Right lobe of liver (tissue), 6 donors: Measurements from ENCODE around the gene PACRG. TPM values are rescaled to one million over a fixed set of nuclear protein-coding genes. Genes with fewer than 3 reads are reported as not detected.

Source experiments
- ATAC-seq, 4 donors: fragments of 200-7000 bp; cut with Tn5 transposase; one replicate each; pipeline ENCODE4 v1.9.1; 2020; ENCODE audit warnings: mild to moderate bottlenecking in 4 of 4, moderate library complexity in 4 of 4
- DNase-seq, 3 donors: peaks; one replicate each; pipeline ENCODE4 v3.0.0-alpha.2; 2020
- H3K27ac ChIP-seq, 3 donors: fragments of 200-600 bp; one replicate each; pipeline ENCODE4 v1.8.0; 2022
- H3K27me3 ChIP-seq, 2 donors: fragments of 200-600 bp; one replicate each; pipeline ENCODE4 v1.8.0; 2022
- H3K36me3 ChIP-seq, 4 donors: fragments of 200-600 bp; sonication (generic) in 1 of 4; one replicate each; pipeline versions ENCODE4 v1.5.1 to v1.8.0; 2017 to 2022; ENCODE audit warnings: control low read depth in 1 of 4
- H3K4me1 ChIP-seq, 4 donors: fragments of 200-600 bp; sonication (generic) in 1 of 4; one replicate each; pipeline versions ENCODE4 v1.5.1 to v1.8.0; 2017 to 2022; ENCODE audit warnings: control low read depth in 1 of 4
- H3K4me3 ChIP-seq, 3 donors: fragments of 200-600 bp; one replicate each; pipeline ENCODE4 v1.8.0; 2022
- H3K9me3 ChIP-seq, 4 donors: fragments of 200-600 bp; sonication (generic) in 1 of 4; one replicate each; pipeline versions ENCODE4 v1.5.1 to v1.8.0; 2017 to 2022; ENCODE audit warnings: control low read depth in 1 of 4
- POLR2A ChIP-seq: fragments of 450-650 bp; IDR thresholded peaks from one replicate; pipeline ENCODE4 v1.6.1; 2017; ENCODE audit warnings: antibody characterized with exemption, mild to moderate bottlenecking
- WGBS: methylation state at CpG from one replicate; pipeline ENCODE4 v1.1.6; 2018; ENCODE audit warnings: low coverage, low lambda C conversion rate; ENCODE audit not compliant: insufficient coverage; ENCODE audit errors: missing lambda C conversion rate; 5-methylcytosine and 5-hydroxymethylcytosine counted together
- intact Hi-C, 2 donors: fragments of 100-400 bp; cut with DNase I; formaldehyde crosslinking; loops; one replicate each; pipeline versions ENCODE4 v1.11.2 to v1.14.1; 2022
- total RNA-seq, 6 experiments: library from RNA; depleted of rRNA in 2 of 6; stranded (reverse); fragments of >200 nt in 2 of 6; fragmentation: NEBNext Ultra II Directional in 3 of 6; extraction: Animal tissue kit (Norgen Biotek cat#: 25700) in 3 of 6; gene quantifications; one replicate each; pipeline versions ENCODE4 v1.1.0 to v1.2.4, GENCODE V29; 2016 to 2023
- TF ChIP-seq, protein P1 (sequence below), 4 donors: fragments of 200-600 bp in 3 of 4; fragments of 450-650 bp in 1 of 4; IDR thresholded peaks; one replicate each; pipeline versions ENCODE4 v1.5.1 to v1.8.0; 2016 to 2022; ENCODE audit warnings: antibody characterized with exemption in 4 of 4, mild to moderate bottlenecking in 2 of 4
- donor health status: DM: no; HTN: yes; CAD: no.
- donor health status: DM: no; HTN: no; CAD: no.
- donor health status: DM: no; HTN: no; CAD: no.
- donor health status: DM: no; HTN: yes; CAD: no.
- donor health status: DM: no; HTN: yes; CAD: no.

Gene PACRG
- total RNA-seq, 6 experiments from 2014 or later: 0.25 to 5.3 (median 2.7) TPM

GRCh38 chr6:162857326-162857725 is 129.6 kb downstream of the PACRG start:
- TF ChIP-seq, protein P1, sequence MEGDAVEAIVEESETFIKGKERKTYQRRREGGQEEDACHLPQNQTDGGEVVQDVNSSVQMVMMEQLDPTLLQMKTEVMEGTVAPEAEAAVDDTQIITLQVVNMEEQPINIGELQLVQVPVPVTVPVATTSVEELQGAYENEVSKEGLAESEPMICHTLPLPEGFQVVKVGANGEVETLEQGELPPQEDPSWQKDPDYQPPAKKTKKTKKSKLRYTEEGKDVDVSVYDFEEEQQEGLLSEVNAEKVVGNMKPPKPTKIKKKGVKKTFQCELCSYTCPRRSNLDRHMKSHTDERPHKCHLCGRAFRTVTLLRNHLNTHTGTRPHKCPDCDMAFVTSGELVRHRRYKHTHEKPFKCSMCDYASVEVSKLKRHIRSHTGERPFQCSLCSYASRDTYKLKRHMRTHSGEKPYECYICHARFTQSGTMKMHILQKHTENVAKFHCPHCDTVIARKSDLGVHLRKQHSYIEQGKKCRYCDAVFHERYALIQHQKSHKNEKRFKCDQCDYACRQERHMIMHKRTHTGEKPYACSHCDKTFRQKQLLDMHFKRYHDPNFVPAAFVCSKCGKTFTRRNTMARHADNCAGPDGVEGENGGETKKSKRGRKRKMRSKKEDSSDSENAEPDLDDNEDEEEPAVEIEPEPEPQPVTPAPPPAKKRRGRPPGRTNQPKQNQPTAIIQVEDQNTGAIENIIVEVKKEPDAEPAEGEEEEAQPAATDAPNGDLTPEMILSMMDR (IDR thresholded peaks at IDR 0.05): no peak
- no peak for TF ChIP-seq POLR2A
- H3K4me3 ChIP-seq: no peak overlapping the region
- H3K4me1 ChIP-seq: peaks cover 0 to 4% (median 0%) of the 10 kb centered on the region in 4 donors
- H3K9me3 ChIP-seq: no peaks in the 10 kb centered on the region
- no peaks in the 10 kb centered on the region for H3K27me3 ChIP-seq
- intact Hi-C loops: no loop called here
- no peaks in the 10 kb centered on the region for H3K36me3 ChIP-seq
- no peak for ATAC-seq
- H3K27ac ChIP-seq: no peak overlapping the region
- DNase-seq: no peak
- WGBS: 50% methylated on average over 2 of the region's 2 CpGs

GRCh38 chr6:162862462-162862861 is 134.7 kb downstream of the PACRG start:
- H3K4me3 ChIP-seq: no peak overlapping the region
- H3K4me1 ChIP-seq: no peaks in the 10 kb centered on the region
- no peak for ATAC-seq
- no peaks in the 10 kb centered on the region for H3K27me3 ChIP-seq
- no peaks in the 10 kb centered on the region for H3K36me3 ChIP-seq
- TF ChIP-seq, protein P1 (IDR thresholded peaks at IDR 0.05): no peak
- 100% methylated on average over 2 of the region's 3 CpGs for WGBS
- no peak overlapping the region for H3K27ac ChIP-seq
- no peak for DNase-seq
- no peaks in the 10 kb centered on the region for H3K9me3 ChIP-seq
- intact Hi-C loops: no loop called here

DNA sequence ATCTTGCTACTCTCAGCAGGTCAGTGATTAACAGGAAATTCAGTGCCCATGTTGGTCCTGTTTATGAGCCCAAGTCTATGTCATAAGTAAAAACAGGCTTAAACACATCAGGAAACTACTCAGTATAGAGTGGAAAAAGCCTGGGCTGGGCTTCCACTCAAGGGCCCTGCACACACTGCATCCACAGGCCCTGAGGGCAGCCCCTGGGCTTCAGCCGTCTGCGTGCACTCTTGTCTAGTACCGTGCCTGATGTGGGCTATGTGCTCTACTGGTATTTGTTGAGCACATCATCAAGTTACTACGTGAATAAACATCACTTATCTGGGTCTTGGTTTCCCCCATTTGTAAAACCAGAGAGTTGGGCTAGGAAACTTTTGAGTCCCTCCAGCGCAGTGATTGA is 135.2 kb downstream of the PACRG start:
- H3K36me3 ChIP-seq: no peaks in the 10 kb centered on the region
- DNase-seq (no peak), ATAC-seq (no peak)
- H3K27me3 ChIP-seq: no peaks in the 10 kb centered on the region
- no peak overlapping the region for H3K4me3 ChIP-seq
- H3K9me3 ChIP-seq: no peaks in the 10 kb centered on the region
- no peak overlapping the region for H3K27ac ChIP-seq
- H3K4me1 ChIP-seq: no peaks in the 10 kb centered on the region
- intact Hi-C loops: no loop called here
- 88% methylated on average over 5 of the region's 5 CpGs for WGBS
- TF ChIP-seq, protein P1 (IDR thresholded peaks at IDR 0.05): no peak
- TF ChIP-seq POLR2A: no peak

GRCh38 chr6:162863821-162864220 is 136.0 kb downstream of the PACRG start:
- TF ChIP-seq POLR2A: no peak
- TF ChIP-seq, protein P1 (IDR thresholded peaks at IDR 0.05): no peak
- Histone ChIP-seq H3K4me1 (no peaks in the 10 kb centered on the region), H3K4me3 (no peak overlapping the region), H3K27me3 (no peaks in the 10 kb centered on the region), H3K27ac (no peak overlapping the region), H3K36me3 (no peaks in the 10 kb centered on the region), H3K9me3 (no peaks in the 10 kb centered on the region)
- ATAC-seq (no peak), DNase-seq (no peak)
- 71% methylated on average over 1 of the region's 1 CpG for WGBS
- intact Hi-C loops: no loop called here

DNA sequence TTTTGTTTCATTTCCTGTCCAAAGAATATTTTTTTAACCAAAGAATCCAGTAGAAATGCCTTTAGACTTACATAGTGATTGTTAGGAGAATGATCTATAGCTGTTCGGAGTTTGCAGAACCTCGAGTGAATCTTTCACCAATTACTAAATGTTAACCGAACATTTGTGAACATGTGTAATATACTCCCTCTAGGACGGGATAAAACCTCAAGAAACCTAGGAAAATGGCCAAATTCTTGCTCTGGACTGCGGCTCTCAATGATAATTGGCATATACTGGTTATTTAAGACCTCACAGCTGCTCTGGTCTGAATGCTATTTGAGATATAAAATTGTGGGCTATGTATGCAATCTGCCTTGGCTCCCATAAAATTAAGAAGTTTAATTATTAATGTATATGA is 137.1 kb downstream of the PACRG start:
- H3K27ac ChIP-seq: no peak overlapping the region
- 73% methylated on average over 5 of the region's 5 CpGs for WGBS
- H3K9me3 ChIP-seq: no peaks in the 10 kb centered on the region
- no peaks in the 10 kb centered on the region for H3K36me3 ChIP-seq
- H3K4me1 ChIP-seq: no peaks in the 10 kb centered on the region
- ATAC-seq (no peak), DNase-seq (no peak)
- no peak overlapping the region for H3K4me3 ChIP-seq
- TF ChIP-seq POLR2A: no peak
- TF ChIP-seq, protein P1 (IDR thresholded peaks at IDR 0.05): no peak
- H3K27me3 ChIP-seq: no peaks in the 10 kb centered on the region
- intact Hi-C loops: no loop called here
